GM12878 (cell line): ENCODE results near the gene PLEKHG2. TPM values are rescaled to one million over a fixed set of nuclear protein-coding genes. Genes with fewer than 3 reads are reported as not detected.
A peak's percentile ranks its signal among the peaks of the same experiment; 100 is the strongest.

Source experiments
- ATAC-seq: fragments of 200-7000 bp; cut with Tn5 transposase; 3 replicates; pipeline ENCODE4 v1.9.1; 2020; ENCODE audit warnings: mild to moderate bottlenecking, moderate library complexity
- BruUV-seq: library from RNA; stranded (reverse); fragments of 400-500 nt; replicated peaks from 2 replicates; lab custom pipeline; 2021; lab: Mats Ljungman, UMichigan
- CTCF ChIA-PET: fragments of 300-600 bp; sonication (Branson Sonifier 250); formaldehyde crosslinking; extraction: SDS; loops from one replicate; lab custom pipeline; 2021; ENCODE audit warnings: inconsistent platforms; lab: Yijun Ruan, JAX
- POLR2A ChIA-PET: fragments of 350-600 bp; formaldehyde crosslinking; extraction: SDS; loops from one replicate; lab custom pipeline; 2021; ENCODE audit warnings: inconsistent platforms; lab: Charles Lee
- RAD21 ChIA-PET: fragments of 300-600 bp; sonication (Branson Sonifier 250); formaldehyde crosslinking; loops from one replicate; lab custom pipeline; 2023; ENCODE audit warnings: antibody characterized with exemption; ENCODE audit not compliant: unreplicated experiment; lab: Charles Lee
- SMC1A ChIA-PET: fragments of 300-600 bp; sonication (Branson Sonifier 250); formaldehyde crosslinking; loops from one replicate; lab custom pipeline; 2023; ENCODE audit not compliant: unreplicated experiment, uncharacterized antibody; lab: Charles Lee
- DNase-seq: peaks from one replicate; pipeline ENCODE4 v3.0.0-alpha.2; 2011; ENCODE audit warnings: low read depth, low spot score
- FAIRE-seq: peaks from 3 replicates; lab custom pipeline; 2011; peaks lifted over from hg19 to GRCh38; lab: Jason Lieb, UNC
- H2AFZ ChIP-seq: 2 replicates; pipeline ENCODE4 v1.6.0; 2011; ENCODE audit warnings: low read depth, low read length, control low read depth; ENCODE audit not compliant: control insufficient read depth
- H3K27ac ChIP-seq: 2 replicates; pipeline ENCODE4 v1.5.1; 2011; ENCODE audit warnings: control low read depth; ENCODE audit not compliant: control insufficient read depth, insufficient read depth
- H3K27me3 ChIP-seq, 2 experiments: replicated peaks in 1 of 2; 2 replicates each; pipeline versions ENCODE4 v1.6.0 to v1.6.1; 2011; ENCODE audit warnings: low read length in 1 of 2; ENCODE audit not compliant: control insufficient read depth in 2 of 2, insufficient read depth in 2 of 2
- H3K36me3 ChIP-seq, 2 experiments: 2 replicates each; pipeline ENCODE4 v1.5.1; 2011; ENCODE audit warnings: low read length in 1 of 2; ENCODE audit not compliant: control insufficient read depth in 2 of 2, insufficient read depth in 2 of 2
- H3K4me1 ChIP-seq: 2 replicates; pipeline ENCODE4 v1.6.1; 2011; ENCODE audit warnings: mild to moderate bottlenecking, low read length, moderate library complexity, mixed read lengths; ENCODE audit not compliant: control insufficient read depth, insufficient read depth
- H3K4me2 ChIP-seq: 2 replicates; pipeline ENCODE4 v1.6.0; 2011; ENCODE audit warnings: control low read depth; ENCODE audit not compliant: control insufficient read depth, insufficient read depth
- H3K4me3 ChIP-seq: fragments of 200-600 bp; sonication (generic); 2 replicates; pipeline ENCODE4 v1.5.1; 2016
- H3K79me2 ChIP-seq: 2 replicates; pipeline ENCODE4 v1.6.0; 2011; ENCODE audit warnings: low read length; ENCODE audit not compliant: control insufficient read depth, insufficient read depth
- H3K9ac ChIP-seq: 2 replicates; pipeline ENCODE4 v1.8.0; 2011; ENCODE audit warnings: low read length, control low read depth, mixed read lengths; ENCODE audit not compliant: control insufficient read depth, insufficient read depth
- H3K9me3 ChIP-seq: replicated peaks from 3 replicates; pipeline ENCODE4 v1.5.1; 2011; ENCODE audit warnings: mild to moderate bottlenecking, low read length; ENCODE audit not compliant: control insufficient read depth, insufficient read depth
- H4K20me1 ChIP-seq: 2 replicates; pipeline ENCODE4 v1.6.0; 2011; ENCODE audit not compliant: control insufficient read depth, insufficient read depth
- CBFB ChIP-seq: IDR thresholded peaks from 2 replicates; pipeline ENCODE4 v1.6.1; 2016; ENCODE audit warnings: antibody characterized with exemption, low read depth
- MEF2B ChIP-seq: fragments of 450-650 bp; IDR thresholded peaks from 2 replicates; pipeline ENCODE4 v1.6.1; 2018; ENCODE audit warnings: mild to moderate bottlenecking, moderate library complexity; ENCODE audit not compliant: partially characterized antibody, poor library complexity, severe bottlenecking
- YBX1 ChIP-seq: fragments of 450-650 bp; IDR thresholded peaks from 2 replicates; pipeline ENCODE4 v1.6.1; 2016; ENCODE audit warnings: antibody characterized with exemption
- ZNF207 ChIP-seq: fragments of 450-650 bp; IDR thresholded peaks from 2 replicates; pipeline ENCODE4 v1.6.1; 2014; ENCODE audit warnings: antibody characterized with exemption, mild to moderate bottlenecking, borderline replicate concordance
- WGBS: methylation state at CpG from one replicate; pipeline ENCODE4 v1.1.6; 2016; ENCODE audit warnings: low lambda C conversion rate; ENCODE audit not compliant: insufficient replicate concordance, insufficient coverage; ENCODE audit errors: missing lambda C conversion rate; 5-methylcytosine and 5-hydroxymethylcytosine counted together
- in situ Hi-C: fragments of 300-500 bp; cut with MboI; formaldehyde crosslinking; loops from 9 replicates; pipeline ENCODE4 v1.14.3; 2018; ENCODE audit warnings: mixed read lengths
- intact Hi-C: fragments of 100-400 bp; cut with micrococcal nuclease; formaldehyde crosslinking; loops from one replicate; pipeline ENCODE4 v1.14.2; 2022; ENCODE audit not compliant: unreplicated experiment
- polyA plus RNA-seq, 11 experiments: library from polyadenylated mRNA; depleted of rRNA in 4 of 11; unstranded in 6 of 11; stranded (reverse) in 5 of 11; fragments of >200 nt; fragmentation: Nextera tagmentation in 4 of 11; fragmentation: Illumina TruSeq in 1 of 11; extraction: Ambion mirVana in 4 of 11; extraction: Trizol in 1 of 11; gene quantifications; 1 replicate in 1 of 11; 2 replicates in 10 of 11; pipeline versions ENCODE4 v1.2.1 to v1.2.3, GENCODE V29; 2011 to 2016; ENCODE audit warnings: inconsistent platforms in 2 of 11, missing spikeins in 2 of 11, low read depth in 1 of 11
- total RNA-seq, 4 experiments: library from RNA; depleted of rRNA in 3 of 4; stranded (reverse); fragments of >200 nt in 3 of 4; fragmentation: Illumina TruSeq in 1 of 4; extraction: Trizol in 1 of 4; gene quantifications; 2 replicates each; pipeline versions ENCODE4 v1.2.1 to v1.2.3, GENCODE V29; 2013 to 2021
- TF ChIP-seq, protein P1 (sequence below): fragments of 450-650 bp; IDR thresholded peaks from 2 replicates; pipeline ENCODE4 v1.6.1; 2017; ENCODE audit warnings: antibody characterized with exemption, mild to moderate bottlenecking, moderate library complexity
- TF ChIP-seq, protein P2 (sequence below): fragments of 450-650 bp; conservative IDR thresholded peaks from 2 replicates; pipeline ENCODE4 v1.6.1; 2017; ENCODE audit warnings: mild to moderate bottlenecking, moderate library complexity
- TF ChIP-seq, protein P3 (sequence below): fragments of 450-650 bp; IDR thresholded peaks from 2 replicates; pipeline ENCODE4 v1.6.1; 2017; ENCODE audit warnings: mild to moderate bottlenecking, moderate library complexity

PLEKHG2 gene
- total and polyA plus RNA-seq, 10 of the 15 experiments (the other 5 are each of a cell fraction or from before 2014, with no cell fraction given), result 3.0 to 62.5 (median 17.2) TPM

- no TSS peak for BruUV-seq
- H3K9me3 ChIP-seq, result no peaks in the 10 kb centered on the region
- H4K20me1 ChIP-seq, result no peaks in the 10 kb centered on the region
- SMC1A ChIA-PET, result no interaction called here
- RAD21 ChIA-PET, result no interaction called here
- 35% methylated on average over 5 of the region's 5 CpGs for WGBS
- peak; percentile 26 for TF ChIP-seq MEF2B
- TF ChIP-seq, protein P1, sequence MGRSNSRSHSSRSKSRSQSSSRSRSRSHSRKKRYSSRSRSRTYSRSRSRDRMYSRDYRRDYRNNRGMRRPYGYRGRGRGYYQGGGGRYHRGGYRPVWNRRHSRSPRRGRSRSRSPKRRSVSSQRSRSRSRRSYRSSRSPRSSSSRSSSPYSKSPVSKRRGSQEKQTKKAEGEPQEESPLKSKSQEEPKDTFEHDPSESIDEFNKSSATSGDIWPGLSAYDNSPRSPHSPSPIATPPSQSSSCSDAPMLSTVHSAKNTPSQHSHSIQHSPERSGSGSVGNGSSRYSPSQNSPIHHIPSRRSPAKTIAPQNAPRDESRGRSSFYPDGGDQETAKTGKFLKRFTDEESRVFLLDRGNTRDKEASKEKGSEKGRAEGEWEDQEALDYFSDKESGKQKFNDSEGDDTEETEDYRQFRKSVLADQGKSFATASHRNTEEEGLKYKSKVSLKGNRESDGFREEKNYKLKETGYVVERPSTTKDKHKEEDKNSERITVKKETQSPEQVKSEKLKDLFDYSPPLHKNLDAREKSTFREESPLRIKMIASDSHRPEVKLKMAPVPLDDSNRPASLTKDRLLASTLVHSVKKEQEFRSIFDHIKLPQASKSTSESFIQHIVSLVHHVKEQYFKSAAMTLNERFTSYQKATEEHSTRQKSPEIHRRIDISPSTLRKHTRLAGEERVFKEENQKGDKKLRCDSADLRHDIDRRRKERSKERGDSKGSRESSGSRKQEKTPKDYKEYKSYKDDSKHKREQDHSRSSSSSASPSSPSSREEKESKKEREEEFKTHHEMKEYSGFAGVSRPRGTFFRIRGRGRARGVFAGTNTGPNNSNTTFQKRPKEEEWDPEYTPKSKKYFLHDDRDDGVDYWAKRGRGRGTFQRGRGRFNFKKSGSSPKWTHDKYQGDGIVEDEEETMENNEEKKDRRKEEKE, result no peak
- peaks cover 8% of the 10 kb centered on the region for H3K4me1 ChIP-seq
- DNase-seq (no peak), ATAC-seq (peak; percentile 54), FAIRE-seq (no peak)
- no peak overlapping the region for H2AFZ ChIP-seq
- no peak overlapping the region; the same call in 1 of the 2 replicates for H3K27ac ChIP-seq
- H3K4me3 ChIP-seq, result no peak overlapping the region
- intact Hi-C loops (no loop called here), in situ Hi-C loops (no loop called here)
- H3K4me2 ChIP-seq, result no peak overlapping the region
- H3K79me2 ChIP-seq, result no peaks in the 10 kb centered on the region
- no peaks in the 10 kb centered on the region for H3K27me3 ChIP-seq
- H3K9ac ChIP-seq, result no peak overlapping the region
- CTCF ChIA-PET, result no interaction called here
- H3K36me3 ChIP-seq, result peaks cover under 1 to 4% of the 10 kb centered on the region in 2 experiments; a peak in 3 of 4 replicates
- POLR2A ChIA-PET, result no interaction called here
These were observed 48.5 kb upstream of the PLEKHG2 start for GRCh38 chr19:39363901-39364457.

- CTCF ChIA-PET, result no interaction called here
- Histone ChIP-seq H3K79me2 (no peaks in the 10 kb centered on the region), H3K4me1 (peaks cover 8% of the 10 kb centered on the region), H3K4me3 (no peak overlapping the region), H4K20me1 (no peaks in the 10 kb centered on the region), H3K27ac (no peak overlapping the region), H3K27me3 (no peaks in the 10 kb centered on the region), H2AFZ (no peak overlapping the region), H3K9me3 (no peaks in the 10 kb centered on the region), H3K9ac (no peak overlapping the region), H3K36me3 (peaks cover 3 to 6% of the 10 kb centered on the region in 2 experiments; a peak in 2 of 4 replicates), H3K4me2 (no peak overlapping the region)
- FAIRE-seq, result no peak
- no peak for DNase-seq
- RAD21 ChIA-PET, result no interaction called here
- no TSS peak for BruUV-seq
- SMC1A ChIA-PET, result interaction anchor here (0.5 kb wide), 1 partner anchor 145 kb away, joined by 4 read pairs; no protein-coding TSS in a partner anchor
- intact Hi-C loops (no loop called here), in situ Hi-C loops (no loop called here)
- 50% methylated on average over 1 of the region's 1 CpG for WGBS
- no peak for ATAC-seq
- POLR2A ChIA-PET, result no interaction called here
- TF ChIP-seq, protein P2, sequence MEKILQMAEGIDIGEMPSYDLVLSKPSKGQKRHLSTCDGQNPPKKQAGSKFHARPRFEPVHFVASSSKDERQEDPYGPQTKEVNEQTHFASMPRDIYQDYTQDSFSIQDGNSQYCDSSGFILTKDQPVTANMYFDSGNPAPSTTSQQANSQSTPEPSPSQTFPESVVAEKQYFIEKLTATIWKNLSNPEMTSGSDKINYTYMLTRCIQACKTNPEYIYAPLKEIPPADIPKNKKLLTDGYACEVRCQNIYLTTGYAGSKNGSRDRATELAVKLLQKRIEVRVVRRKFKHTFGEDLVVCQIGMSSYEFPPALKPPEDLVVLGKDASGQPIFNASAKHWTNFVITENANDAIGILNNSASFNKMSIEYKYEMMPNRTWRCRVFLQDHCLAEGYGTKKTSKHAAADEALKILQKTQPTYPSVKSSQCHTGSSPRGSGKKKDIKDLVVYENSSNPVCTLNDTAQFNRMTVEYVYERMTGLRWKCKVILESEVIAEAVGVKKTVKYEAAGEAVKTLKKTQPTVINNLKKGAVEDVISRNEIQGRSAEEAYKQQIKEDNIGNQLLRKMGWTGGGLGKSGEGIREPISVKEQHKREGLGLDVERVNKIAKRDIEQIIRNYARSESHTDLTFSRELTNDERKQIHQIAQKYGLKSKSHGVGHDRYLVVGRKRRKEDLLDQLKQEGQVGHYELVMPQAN, result no peak
- TF ChIP-seq CBFB (no peak), YBX1 (no peak), ZNF207 (no peak)
- TF ChIP-seq, protein P3, sequence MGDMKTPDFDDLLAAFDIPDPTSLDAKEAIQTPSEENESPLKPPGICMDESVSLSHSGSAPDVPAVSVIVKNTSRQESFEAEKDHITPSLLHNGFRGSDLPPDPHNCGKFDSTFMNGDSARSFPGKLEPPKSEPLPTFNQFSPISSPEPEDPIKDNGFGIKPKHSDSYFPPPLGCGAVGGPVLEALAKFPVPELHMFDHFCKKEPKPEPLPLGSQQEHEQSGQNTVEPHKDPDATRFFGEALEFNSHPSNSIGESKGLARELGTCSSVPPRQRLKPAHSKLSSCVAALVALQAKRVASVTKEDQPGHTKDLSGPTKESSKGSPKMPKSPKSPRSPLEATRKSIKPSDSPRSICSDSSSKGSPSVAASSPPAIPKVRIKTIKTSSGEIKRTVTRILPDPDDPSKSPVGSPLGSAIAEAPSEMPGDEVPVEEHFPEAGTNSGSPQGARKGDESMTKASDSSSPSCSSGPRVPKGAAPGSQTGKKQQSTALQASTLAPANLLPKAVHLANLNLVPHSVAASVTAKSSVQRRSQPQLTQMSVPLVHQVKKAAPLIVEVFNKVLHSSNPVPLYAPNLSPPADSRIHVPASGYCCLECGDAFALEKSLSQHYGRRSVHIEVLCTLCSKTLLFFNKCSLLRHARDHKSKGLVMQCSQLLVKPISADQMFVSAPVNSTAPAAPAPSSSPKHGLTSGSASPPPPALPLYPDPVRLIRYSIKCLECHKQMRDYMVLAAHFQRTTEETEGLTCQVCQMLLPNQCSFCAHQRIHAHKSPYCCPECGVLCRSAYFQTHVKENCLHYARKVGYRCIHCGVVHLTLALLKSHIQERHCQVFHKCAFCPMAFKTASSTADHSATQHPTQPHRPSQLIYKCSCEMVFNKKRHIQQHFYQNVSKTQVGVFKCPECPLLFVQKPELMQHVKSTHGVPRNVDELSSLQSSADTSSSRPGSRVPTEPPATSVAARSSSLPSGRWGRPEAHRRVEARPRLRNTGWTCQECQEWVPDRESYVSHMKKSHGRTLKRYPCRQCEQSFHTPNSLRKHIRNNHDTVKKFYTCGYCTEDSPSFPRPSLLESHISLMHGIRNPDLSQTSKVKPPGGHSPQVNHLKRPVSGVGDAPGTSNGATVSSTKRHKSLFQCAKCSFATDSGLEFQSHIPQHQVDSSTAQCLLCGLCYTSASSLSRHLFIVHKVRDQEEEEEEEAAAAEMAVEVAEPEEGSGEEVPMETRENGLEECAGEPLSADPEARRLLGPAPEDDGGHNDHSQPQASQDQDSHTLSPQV, result no peak
These were observed 46.9 kb upstream of the PLEKHG2 start for GRCh38 chr19:39365531-39365930.
